ENCODE results near the gene C15orf40. TPM values are rescaled to one million over a fixed set of nuclear protein-coding genes. Genes with fewer than 3 reads are reported as not detected.

The C15orf40 gene
- total RNA-seq, 2 experiments from 2014 or later: 7.4 to 11.0 TPM

GRCh38 chr15:83014205-83014653 is 2.8 kb upstream of the C15orf40 start:
- Mint-ChIP-seq H3K9me3 (no peaks in the 10 kb centered on the region), H3K4me3 (peak overlapping the region; percentile 13), H3K27me3 (no peaks in the 10 kb centered on the region), H3K36me3 (ENCODE audit: low read depth) (peaks cover 46% of the 10 kb centered on the region), H3K27ac (peak overlapping the region; percentile 45), H3K4me1 (ENCODE audit: low read depth) (peaks cover 60% of the 10 kb centered on the region)
- intact Hi-C loops (cut with DNase I, micrococcal nuclease): loop anchor here (5.0 to 10.0 kb wide), 5 partner anchors 51 to 472 kb away; partner anchors contain the start of genes BTBD1 (in 2 of the 2), HDGFL3 (in 1 of the 2) and RPS17 (in 1 of the 2)
- no peak overlapping the region for H3K4me3 ChIP-seq (ENCODE audit: low read length)
- H3K36me3 ChIP-seq (ENCODE audit: insufficient read depth, low read length): peaks cover 29% of the 10 kb centered on the region
- POLR2A ChIA-PET: no interaction called here
- CTCF ChIA-PET: no interaction called here
- H3K4me1 ChIP-seq (ENCODE audit: insufficient read depth, low read length): peaks cover 24% of the 10 kb centered on the region
- no peaks in the 10 kb centered on the region for H3K27me3 ChIP-seq (ENCODE audit: control insufficient read depth in 1 of 2, insufficient read depth in 2 of 2, low read length in 2 of 2)
- no peak for DNase-seq
- no peak overlapping the region for H3K27ac ChIP-seq (ENCODE audit: low read depth in 1 of 2, low read length in 2 of 2)
- TF ChIP-seq CTCF (IDR thresholded peaks at IDR 0.05): no peak
- H3K9me3 ChIP-seq (ENCODE audit: control insufficient read depth in 1 of 2, insufficient read depth in 1 of 2, low read length in 2 of 2): no peaks in the 10 kb centered on the region
- ATAC-seq (ENCODE audit: poor library complexity): no peak

- H3K4me1 Mint-ChIP-seq (ENCODE audit: low read depth): peaks cover 59% of the 10 kb centered on the region
Observed at GRCh38 chr15:83012636-83013035, 1.2 kb upstream of the C15orf40 start.

GRCh38 chr15:83012076-83012426 is 612 bp upstream of the C15orf40 start:
- Mint-ChIP-seq H3K36me3 (ENCODE audit: low read depth) (peaks cover 48% of the 10 kb centered on the region), H3K4me1 (ENCODE audit: low read depth) (peaks cover 56% of the 10 kb centered on the region), H3K4me3 (peak overlapping the region; percentile 100), H3K27ac (peak overlapping the region; percentile 88), H3K27me3 (no peaks in the 10 kb centered on the region), H3K9me3 (no peaks in the 10 kb centered on the region)
- H3K27me3 ChIP-seq (ENCODE audit: control insufficient read depth in 1 of 2, insufficient read depth in 2 of 2, low read length in 2 of 2): no peaks in the 10 kb centered on the region
- intact Hi-C loops (cut with DNase I, micrococcal nuclease): loop anchor here (5.0 to 10.0 kb wide), 5 partner anchors 53 to 470 kb away; partner anchors contain the start of genes BTBD1 (in 2 of the 2), HDGFL3 (in 1 of the 2) and RPS17 (in 1 of the 2)
- CTCF ChIA-PET: interaction anchor here (0.9 to 2.9 kb wide), 13 partner anchors 10 to 472 kb away, joined by 3 to 22 read pairs (median 6); partner anchors contain the start of genes RAMAC, RPS17 and TM6SF1
- H3K27ac ChIP-seq (ENCODE audit: low read depth in 1 of 2, low read length in 2 of 2): peak overlapping the region; percentile 65 to 84
- H3K4me1 ChIP-seq (ENCODE audit: insufficient read depth, low read length): peaks cover 24% of the 10 kb centered on the region
- no peak for TF ChIP-seq CTCF (IDR thresholded peaks at IDR 0.05)
- DNase-seq (no peak), ATAC-seq (ENCODE audit: poor library complexity) (no peak)
- peak overlapping the region; percentile 82 for H3K4me3 ChIP-seq (ENCODE audit: low read length)
- peaks cover 26% of the 10 kb centered on the region for H3K36me3 ChIP-seq (ENCODE audit: insufficient read depth, low read length)
- H3K9me3 ChIP-seq (ENCODE audit: control insufficient read depth in 1 of 2, insufficient read depth in 1 of 2, low read length in 2 of 2): no peaks in the 10 kb centered on the region
- POLR2A ChIA-PET: interaction anchor here (0.6 to 2.9 kb wide), 8 partner anchors 10 to 842 kb away, joined by 3 to 21 read pairs (median 7); partner anchors contain the start of genes RAMAC, RPS17 and WHAMM

More at GRCh38 chr15:83012636-83013035, 1.2 kb upstream of the C15orf40 start:
- no peak for TF ChIP-seq CTCF (IDR thresholded peaks at IDR 0.05)
- peak overlapping the region; percentile 100 for H3K4me3 Mint-ChIP-seq
- no peaks in the 10 kb centered on the region for H3K9me3 Mint-ChIP-seq
- Histone ChIP-seq H3K4me1 (ENCODE audit: insufficient read depth, low read length) (peaks cover 24% of the 10 kb centered on the region), H3K27ac (ENCODE audit: low read depth in 1 of 2, low read length in 2 of 2) (no peak overlapping the region), H3K4me3 (ENCODE audit: low read length) (no peak overlapping the region), H3K9me3 (ENCODE audit: control insufficient read depth in 1 of 2, insufficient read depth in 1 of 2, low read length in 2 of 2) (no peaks in the 10 kb centered on the region), H3K27me3 (ENCODE audit: control insufficient read depth in 1 of 2, insufficient read depth in 2 of 2, low read length in 2 of 2) (no peaks in the 10 kb centered on the region), H3K36me3 (ENCODE audit: insufficient read depth, low read length) (peaks cover 26% of the 10 kb centered on the region)
- DNase-seq (no peak), ATAC-seq (ENCODE audit: poor library complexity) (no peak)
- peaks cover 48% of the 10 kb centered on the region for H3K36me3 Mint-ChIP-seq (ENCODE audit: low read depth)
- POLR2A ChIA-PET: interaction anchor here (1.0 to 2.9 kb wide), 6 partner anchors 13 to 473 kb away, joined by 3 to 21 read pairs (median 7); partner anchors contain the start of genes RAMAC, RPS17 and WHAMM
- peak overlapping the region; percentile 88 for H3K27ac Mint-ChIP-seq
- intact Hi-C loops (cut with DNase I, micrococcal nuclease): loop anchor here (5.0 to 10.0 kb wide), 5 partner anchors 52 to 470 kb away; partner anchors contain the start of genes BTBD1 (in 2 of the 2), HDGFL3 (in 1 of the 2) and RPS17 (in 1 of the 2)
- H3K27me3 Mint-ChIP-seq: no peaks in the 10 kb centered on the region
- CTCF ChIA-PET: interaction anchor here (1.3 kb wide), 1 partner anchor 13 kb away, joined by 7 read pairs; no protein-coding TSS in a partner anchor

All from CD4-positive, alpha-beta T cell (primary cell).